Osteocyte (in vitro differentiated cells): ENCODE data around the gene TNXB. TPM values are rescaled to one million over a fixed set of nuclear protein-coding genes. Genes with fewer than 3 reads are reported as not detected.

Experiments
- total RNA-seq: library from RNA; stranded (reverse); gene quantifications from 2 replicates; pipeline ENCODE4 v1.2.1, GENCODE V29; 2021

Gene TNXB
- total RNA-seq, 1 donor from 2014 or later = 13.9 TPM

Other genes starting within 250 kb of the TNXB start
- gene NEU1, start 246.5 kb downstream of the TNXB start, total RNA-seq = 74.8 and 83.6 TPM in 2 replicates
- not detected in 2 replicates for gene SLC44A4, start 230.3 kb downstream of the TNXB start, total RNA-seq
- gene EHMT2, start 211.6 kb downstream of the TNXB start, total RNA-seq = 62.4 and 66.7 TPM in 2 replicates
- gene ZBTB12, start 207.3 kb downstream of the TNXB start, total RNA-seq = 8.3 and 8.8 TPM in 2 replicates
- gene C2, start 181.6 kb downstream of the TNXB start, total RNA-seq = 2.3 and 2.4 TPM in 2 replicates
- 4.2 and 6.9 TPM in 2 replicates for gene CFB, start 163.2 kb downstream of the TNXB start, total RNA-seq
- 59.3 and 66.8 TPM in 2 replicates for gene NELFE, start 150.4 kb downstream of the TNXB start, total RNA-seq
- 69.3 and 84.3 TPM in 2 replicates for gene SKIC2, start 150.2 kb downstream of the TNXB start, total RNA-seq
- gene DXO, start 137.2 kb downstream of the TNXB start, total RNA-seq = 28.6 and 30.8 TPM in 2 replicates
- gene C4A, start 127.3 kb downstream of the TNXB start, total RNA-seq = 13.5 and 15.2 TPM in 2 replicates
- gene C4B, start 94.5 kb downstream of the TNXB start, total RNA-seq = 10.5 and 11.8 TPM in 2 replicates
- gene CYP21A2, start 70.9 kb downstream of the TNXB start, total RNA-seq = 0.30 and 0.44 TPM in 2 replicates
- 109 and 116 TPM in 2 replicates for gene ATF6B, start 18.9 kb upstream of the TNXB start, total RNA-seq
- gene FKBPL, start 20.9 kb upstream of the TNXB start, total RNA-seq = 5.3 and 7.5 TPM in 2 replicates
- 1.2 and 2.1 TPM in 2 replicates for gene PRRT1, start 42.6 kb upstream of the TNXB start, total RNA-seq
- 40.8 and 45.5 TPM in 2 replicates for gene PPT2, start 44.8 kb upstream of the TNXB start, total RNA-seq
- gene EGFL8, start 55.3 kb upstream of the TNXB start, total RNA-seq = 21.4 and 22.8 TPM in 2 replicates
- 81.1 and 82.6 TPM in 2 replicates for gene AGPAT1, start 66.7 kb upstream of the TNXB start, total RNA-seq
- gene RNF5, start 69.1 kb upstream of the TNXB start, total RNA-seq = 47.1 and 51.6 TPM in 2 replicates
- 3.8 and 4.1 TPM in 2 replicates for gene AGER, start 74.9 kb upstream of the TNXB start, total RNA-seq
- gene PBX2, start 80.9 kb upstream of the TNXB start, total RNA-seq = 71.4 and 77.1 TPM in 2 replicates
- 7.5 TPM in 2 replicates for gene GPSM3, start 83.3 kb upstream of the TNXB start, total RNA-seq
- gene NOTCH4, start 114.7 kb upstream of the TNXB start, total RNA-seq = 0.83 and 1.5 TPM in 2 replicates